Activated CD4-positive, alpha-beta memory T cell treated with anti-CD3 and anti-CD28 coated beads, Interleukin-2, amount 10 ng/mL, durations not matched to agents 7 days and 5 days (primary cell): ENCODE results near the gene NKX3-2. TPM values are rescaled to one million over a fixed set of nuclear protein-coding genes. Genes with fewer than 3 reads are reported as not detected.

ENCODE experiments used
- CTCF ChIA-PET: fragments of 350-600 bp; sonication (Branson Sonifier 250); formaldehyde crosslinking; loops from one replicate; lab custom pipeline; 2021; ENCODE audit warnings: antibody characterized with exemption, inconsistent platforms; lab: Charles Lee
- POLR2A ChIA-PET: fragments of 350-600 bp; sonication (Branson Sonifier 250); formaldehyde crosslinking; loops from one replicate; lab custom pipeline; 2021; ENCODE audit warnings: antibody characterized with exemption; lab: Charles Lee
- DNase-seq: peaks from one replicate; pipeline ENCODE4 v3.0.0-alpha.2; 2020
- H3K27ac Mint-ChIP-seq: one replicate; pipeline ENCODE4 v1.8.0; 2021; ENCODE audit warnings: mild to moderate bottlenecking, mixed read lengths
- H3K27me3 Mint-ChIP-seq: one replicate; pipeline ENCODE4 v1.8.0; 2021; ENCODE audit warnings: mixed read lengths
- H3K36me3 Mint-ChIP-seq: one replicate; pipeline ENCODE4 v1.8.0; 2021; ENCODE audit warnings: low read depth, mixed read lengths
- H3K4me1 Mint-ChIP-seq: one replicate; pipeline ENCODE4 v1.8.0; 2021; ENCODE audit warnings: mixed read lengths
- H3K4me3 Mint-ChIP-seq: one replicate; pipeline ENCODE4 v1.8.0; 2021; ENCODE audit warnings: mild to moderate bottlenecking, mixed read lengths
- H3K9me3 Mint-ChIP-seq: one replicate; pipeline ENCODE4 v1.8.0; 2021; ENCODE audit warnings: mixed read lengths
- total RNA-seq, 2 experiments: library from RNA; stranded (reverse); gene quantifications; one replicate each; pipeline ENCODE4 v1.2.3, GENCODE V29; 2021

NKX3-2 gene
- total RNA-seq, 2 experiments from 2014 or later, result not detected

DNA sequence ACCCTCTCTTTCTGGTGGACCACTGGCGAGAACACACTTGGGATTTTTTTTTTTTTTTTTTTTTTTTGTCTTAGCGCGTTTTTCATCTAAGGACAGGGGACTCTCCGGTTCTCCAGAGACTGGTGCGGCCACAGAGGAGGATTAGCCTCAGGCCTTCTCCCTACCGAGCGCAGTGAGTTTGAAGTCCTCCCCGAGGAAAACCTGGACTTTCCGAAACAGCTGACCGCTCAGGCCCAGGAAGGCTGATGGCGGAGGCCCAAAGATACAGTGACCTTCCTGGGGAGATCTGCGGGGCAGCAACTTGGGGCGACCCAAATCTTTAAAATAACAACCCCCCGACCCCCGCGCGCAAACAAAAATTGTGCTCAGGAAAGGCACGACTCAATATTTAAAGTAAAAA lies 9.2 kb downstream of the NKX3-2 start:
- Mint-ChIP-seq H3K27ac (no peak overlapping the region), H3K9me3 (peaks cover 2% of the 10 kb centered on the region), H3K4me1 (peaks cover 16% of the 10 kb centered on the region), H3K27me3 (peaks cover 94% of the 10 kb centered on the region), H3K4me3 (no peak overlapping the region), H3K36me3 (peaks cover 25% of the 10 kb centered on the region)
- ChIA-PET POLR2A (no interaction called here), CTCF (interaction anchor here (0.7 kb wide), 1 partner anchor 13 kb away, joined by 3 read pairs; no protein-coding TSS in a partner anchor)
- DNase-seq, result no peak

DNA sequence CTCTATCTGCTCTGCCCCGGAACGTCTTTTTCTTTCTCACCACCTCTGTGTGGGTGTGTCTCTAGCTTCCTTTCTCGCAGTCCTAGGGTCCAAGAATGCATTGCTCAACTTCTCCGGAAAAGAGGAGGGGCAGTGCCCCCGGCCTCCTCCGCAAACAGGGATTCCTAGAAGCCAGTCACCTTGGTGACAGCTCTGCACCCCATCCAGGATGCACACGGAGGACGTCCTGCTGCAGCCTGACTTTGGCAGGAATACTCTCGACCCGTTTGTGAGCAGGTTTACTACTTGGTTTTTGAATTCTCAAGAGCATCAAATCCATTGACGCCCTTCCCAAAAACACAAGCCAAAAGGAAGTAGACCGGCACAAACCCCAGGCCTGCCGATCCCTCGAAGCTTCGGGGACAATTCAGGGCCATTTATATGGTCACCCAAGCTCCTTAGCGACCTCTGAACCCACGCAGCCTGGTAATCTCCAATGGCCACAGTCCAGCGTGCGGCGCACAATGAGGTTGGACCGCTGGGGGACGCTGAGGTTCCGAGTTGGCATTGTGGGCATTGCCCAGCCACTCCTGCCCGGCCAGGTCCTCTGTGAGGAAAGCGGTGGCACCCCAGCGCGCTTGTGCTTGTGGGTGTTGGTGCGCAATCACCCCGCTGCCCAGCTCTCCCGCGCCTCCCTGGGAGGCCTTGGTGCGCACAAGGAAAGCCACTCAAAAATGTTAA lies 9.8 kb downstream of the NKX3-2 start:
- ChIA-PET CTCF (interaction anchor here (0.7 kb wide), 1 partner anchor 12 kb away, joined by 3 read pairs; no protein-coding TSS in a partner anchor), POLR2A (no interaction called here)
- Mint-ChIP-seq H3K9me3 (peaks cover 2% of the 10 kb centered on the region), H3K27ac (no peak overlapping the region), H3K4me3 (no peak overlapping the region), H3K4me1 (peaks cover 13% of the 10 kb centered on the region), H3K27me3 (peaks cover 94% of the 10 kb centered on the region), H3K36me3 (peaks cover 25% of the 10 kb centered on the region)
- DNase-seq, result no peak

DNA sequence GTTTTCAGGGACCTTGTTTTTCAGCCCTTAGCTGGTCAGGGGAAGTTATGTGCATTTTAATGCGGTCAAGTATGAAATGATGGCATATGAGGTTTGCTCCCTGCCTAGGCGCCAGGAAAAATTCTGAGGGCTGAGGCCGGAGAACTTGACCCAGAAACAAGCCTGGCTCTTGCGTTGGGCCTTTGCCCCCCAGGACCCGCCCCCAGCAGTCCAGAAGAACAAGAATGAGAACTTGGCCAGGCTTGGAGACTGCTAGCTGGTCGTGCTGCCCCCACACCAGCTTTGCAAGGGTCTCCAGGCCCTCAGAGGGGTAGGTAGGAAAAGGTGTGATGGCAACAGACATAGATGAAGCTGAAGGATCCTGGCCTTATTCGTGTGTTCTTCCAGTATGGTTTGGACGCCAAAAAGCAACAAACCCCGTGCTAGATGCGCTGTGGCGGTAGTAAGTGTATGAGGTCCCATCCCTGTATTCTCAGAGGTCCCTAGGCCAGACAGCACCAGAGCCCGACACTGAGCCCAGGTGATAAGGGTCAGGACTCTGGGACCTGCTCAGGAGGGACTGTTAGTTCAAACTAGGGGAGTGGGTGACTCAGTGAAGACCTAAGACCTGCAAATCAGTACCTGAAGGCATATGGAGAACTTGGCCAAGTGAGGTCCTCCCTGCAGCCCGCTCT lies 10.5 kb downstream of the NKX3-2 start:
- ChIA-PET CTCF (no interaction called here), POLR2A (no interaction called here)
- Mint-ChIP-seq H3K4me1 (peaks cover 15% of the 10 kb centered on the region), H3K36me3 (peaks cover 19% of the 10 kb centered on the region), H3K4me3 (no peak overlapping the region), H3K27me3 (peaks cover 93% of the 10 kb centered on the region), H3K9me3 (peaks cover 4% of the 10 kb centered on the region), H3K27ac (no peak overlapping the region)
- DNase-seq, result no peak

DNA sequence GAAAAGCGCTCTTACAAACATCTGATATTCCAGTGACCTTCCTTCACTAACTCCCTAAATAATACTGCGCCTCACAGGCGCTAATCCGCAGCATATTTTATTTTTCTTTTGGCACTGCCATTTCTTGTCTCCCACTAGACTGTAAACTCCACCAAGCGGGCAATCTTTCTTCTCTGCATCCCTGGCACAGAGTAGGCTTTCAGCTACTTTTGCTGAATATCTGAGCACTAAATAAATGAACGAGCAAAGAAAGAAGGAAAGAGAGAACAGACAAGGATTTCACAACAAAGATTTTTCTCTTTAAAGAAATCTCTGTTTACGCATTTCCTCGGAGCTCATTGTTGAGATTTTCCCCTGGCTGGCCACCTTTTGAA lies 12.7 kb downstream of the NKX3-2 start:
- POLR2A ChIA-PET, result no interaction called here
- Mint-ChIP-seq H3K9me3 (peaks cover 3% of the 10 kb centered on the region), H3K4me1 (peaks cover 17% of the 10 kb centered on the region)

GRCh38 chr4:13530823-13531624 lies 13.3 kb downstream of the NKX3-2 start:
- H3K4me3 Mint-ChIP-seq, result no peak overlapping the region
- H3K4me1 Mint-ChIP-seq, result peaks cover 17% of the 10 kb centered on the region

More for the DNA sequence above, 12.7 kb downstream of the NKX3-2 start:
- H3K4me3 Mint-ChIP-seq, result no peak overlapping the region
- CTCF ChIA-PET, result interaction anchor here (1.0 to 1.5 kb wide), 2 partner anchors 11 to 17 kb away, joined by 3 read pairs; no protein-coding TSS in a partner anchor
- DNase-seq, result no peak
- no peak overlapping the region for H3K27ac Mint-ChIP-seq
- peaks cover 94% of the 10 kb centered on the region for H3K27me3 Mint-ChIP-seq
- peaks cover 14% of the 10 kb centered on the region for H3K36me3 Mint-ChIP-seq

DNA sequence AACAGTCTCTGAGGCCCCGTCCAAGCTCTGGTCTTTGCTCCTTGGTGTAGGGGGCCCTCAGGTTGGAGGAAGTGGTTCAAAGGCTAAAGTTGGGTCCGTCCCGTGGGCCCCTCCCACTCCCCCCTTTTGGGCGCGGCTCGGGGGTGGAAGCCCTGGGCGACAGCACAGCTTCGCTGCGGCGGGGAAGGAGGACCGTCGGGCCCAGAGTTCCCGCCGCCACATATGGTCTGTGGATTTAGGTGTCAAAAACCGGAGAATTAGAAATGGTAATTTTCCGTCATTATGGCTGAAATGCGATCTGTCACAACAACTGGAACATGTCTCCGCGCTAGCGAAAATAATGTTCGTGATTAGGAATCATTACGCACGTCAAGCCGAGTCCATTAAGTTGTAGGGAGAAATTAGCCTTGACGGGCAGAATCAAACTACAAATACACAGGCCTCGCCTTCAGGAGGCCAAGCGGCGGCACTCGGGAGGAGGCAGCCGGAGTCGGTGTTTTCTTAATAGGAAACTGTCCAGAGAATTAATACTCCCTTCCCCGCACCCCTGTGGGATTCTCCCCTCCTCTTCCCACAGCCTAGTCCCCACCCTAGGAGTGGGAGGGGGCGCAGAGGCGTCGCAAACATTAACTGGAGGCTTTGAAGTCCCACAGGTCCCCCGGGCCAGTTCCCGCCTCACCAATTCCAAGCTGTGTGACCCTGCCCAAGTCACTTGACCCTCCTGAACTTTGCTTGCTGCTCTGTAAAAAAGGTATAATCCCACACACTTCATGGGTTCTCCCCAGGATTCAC lies 15.0 kb downstream of the NKX3-2 start:
- H3K36me3 Mint-ChIP-seq, result peaks cover 12% of the 10 kb centered on the region
- no peak overlapping the region for H3K4me3 Mint-ChIP-seq
- H3K27ac Mint-ChIP-seq, result no peak overlapping the region
- peaks cover 92% of the 10 kb centered on the region for H3K27me3 Mint-ChIP-seq
- H3K4me1 Mint-ChIP-seq, result peaks cover 17% of the 10 kb centered on the region
- CTCF ChIA-PET, result no interaction called here
- H3K9me3 Mint-ChIP-seq, result peaks cover 8% of the 10 kb centered on the region
- no peak for DNase-seq
- POLR2A ChIA-PET, result no interaction called here

More at GRCh38 chr4:13530823-13531624, 13.3 kb downstream of the NKX3-2 start:
- DNase-seq, result no peak
- H3K36me3 Mint-ChIP-seq, result peaks cover 12% of the 10 kb centered on the region
- H3K27ac Mint-ChIP-seq, result no peak overlapping the region
- POLR2A ChIA-PET, result no interaction called here
- H3K27me3 Mint-ChIP-seq, result peaks cover 94% of the 10 kb centered on the region
- CTCF ChIA-PET, result interaction anchor here (0.8 to 1.5 kb wide), 2 partner anchors 11 to 12 kb away, joined by 3 to 4 read pairs; no protein-coding TSS in a partner anchor
- peaks cover 3% of the 10 kb centered on the region for H3K9me3 Mint-ChIP-seq

DNA sequence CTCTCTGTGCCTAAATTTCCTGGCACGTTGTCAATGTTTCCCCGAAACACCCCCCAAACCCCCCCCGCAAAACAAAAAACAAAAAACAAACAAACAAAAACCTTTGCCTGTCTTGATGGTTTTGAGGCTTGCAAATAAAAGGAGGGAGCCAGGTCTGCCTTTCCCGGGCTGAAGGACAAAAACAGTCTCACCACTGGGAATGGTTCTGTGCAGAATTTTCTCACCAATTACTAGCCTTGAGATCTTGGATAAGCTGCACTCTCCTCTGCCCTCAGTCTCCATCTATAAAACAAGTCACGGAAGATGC lies 15.5 kb downstream of the NKX3-2 start:
- ChIA-PET POLR2A (no interaction called here), CTCF (no interaction called here)
- DNase-seq, result no peak
- Mint-ChIP-seq H3K9me3 (peaks cover 8% of the 10 kb centered on the region), H3K4me3 (no peak overlapping the region), H3K36me3 (peaks cover 12% of the 10 kb centered on the region), H3K4me1 (peaks cover 17% of the 10 kb centered on the region), H3K27ac (no peak overlapping the region), H3K27me3 (peaks cover 92% of the 10 kb centered on the region)

DNA sequence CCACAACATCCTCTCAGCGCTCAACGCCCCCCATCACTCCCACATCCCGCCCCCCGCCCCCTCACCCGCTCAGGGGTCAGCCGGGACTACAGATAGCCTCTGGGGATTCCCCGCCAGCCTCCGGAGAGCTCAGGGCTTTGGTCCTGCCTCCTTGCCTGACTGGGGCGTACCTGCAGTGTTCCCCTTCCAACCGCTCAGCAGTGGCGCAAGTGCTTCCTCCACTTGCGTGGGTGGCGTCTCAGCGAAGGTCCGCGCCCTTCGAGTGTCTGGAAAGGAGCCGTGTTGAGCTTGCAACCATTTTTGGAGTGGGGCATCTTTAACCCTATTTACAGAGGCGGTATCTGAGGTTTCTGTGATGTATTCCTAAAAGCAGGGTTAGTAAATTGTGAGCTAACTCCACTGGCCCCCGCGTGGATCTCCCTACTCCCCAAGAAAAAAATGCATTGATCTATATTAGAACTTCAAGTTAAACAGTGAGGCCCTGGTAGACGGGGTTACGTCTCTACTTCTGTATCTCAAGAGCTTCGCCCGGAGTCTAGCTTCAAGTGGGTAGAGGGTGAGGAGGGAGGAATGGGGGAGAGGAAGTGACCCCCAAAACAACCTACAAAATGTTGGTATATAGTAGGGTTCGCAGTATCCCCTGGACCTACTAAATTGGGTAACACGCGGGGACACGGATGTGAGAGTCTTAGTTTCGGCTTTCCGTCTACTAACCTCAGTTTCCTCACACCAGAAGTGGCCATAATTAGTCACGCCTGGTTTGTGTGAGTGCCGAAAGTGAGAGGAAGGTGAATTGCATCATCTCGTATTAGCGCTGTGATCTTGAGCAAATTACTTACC lies 16.1 kb downstream of the NKX3-2 start:
- H3K36me3 Mint-ChIP-seq, result peaks cover 14% of the 10 kb centered on the region
- H3K27ac Mint-ChIP-seq, result no peak overlapping the region
- peaks cover 92% of the 10 kb centered on the region for H3K27me3 Mint-ChIP-seq
- ChIA-PET POLR2A (interaction anchor here (0.8 to 1.6 kb wide), 3 partner anchors 16 to 100 kb away, joined by 3 to 5 read pairs (median 3); partner anchors contain the start of gene NKX3-2), CTCF (no interaction called here)
- H3K9me3 Mint-ChIP-seq, result peaks cover 8% of the 10 kb centered on the region
- peaks cover 18% of the 10 kb centered on the region for H3K4me1 Mint-ChIP-seq
- H3K4me3 Mint-ChIP-seq, result no peak overlapping the region
- no peak for DNase-seq

- CTCF ChIA-PET, result no interaction called here
- H3K36me3 Mint-ChIP-seq, result peaks cover 16% of the 10 kb centered on the region
- no peak for DNase-seq
- H3K4me1 Mint-ChIP-seq, result peaks cover 19% of the 10 kb centered on the region
- no peak overlapping the region for H3K4me3 Mint-ChIP-seq
- H3K27me3 Mint-ChIP-seq, result peaks cover 92% of the 10 kb centered on the region
- H3K9me3 Mint-ChIP-seq, result peaks cover 8% of the 10 kb centered on the region
- H3K27ac Mint-ChIP-seq, result no peak overlapping the region
- POLR2A ChIA-PET, result interaction anchor here (0.8 to 1.6 kb wide), 4 partner anchors 9 to 101 kb away, joined by 3 to 5 read pairs (median 4); partner anchors contain the start of gene NKX3-2
Observed at GRCh38 chr4:13527192-13527980, 16.9 kb downstream of the NKX3-2 start.

- ChIA-PET CTCF (no interaction called here), POLR2A (interaction anchor here (1.1 kb wide), 1 partner anchor 10 kb away, joined by 4 read pairs; no protein-coding TSS in a partner anchor)
- DNase-seq, result no peak
- peaks cover 16% of the 10 kb centered on the region for H3K36me3 Mint-ChIP-seq
- H3K27me3 Mint-ChIP-seq, result peaks cover 94% of the 10 kb centered on the region
- peaks cover 8% of the 10 kb centered on the region for H3K9me3 Mint-ChIP-seq
- no peak overlapping the region for H3K4me3 Mint-ChIP-seq
- no peak overlapping the region for H3K27ac Mint-ChIP-seq
- H3K4me1 Mint-ChIP-seq, result peaks cover 19% of the 10 kb centered on the region
Observed at GRCh38 chr4:13526658-13527057, 17.6 kb downstream of the NKX3-2 start.
